Measurements from ENCODE around the gene PINK1.

The PINK1 gene

DNA sequence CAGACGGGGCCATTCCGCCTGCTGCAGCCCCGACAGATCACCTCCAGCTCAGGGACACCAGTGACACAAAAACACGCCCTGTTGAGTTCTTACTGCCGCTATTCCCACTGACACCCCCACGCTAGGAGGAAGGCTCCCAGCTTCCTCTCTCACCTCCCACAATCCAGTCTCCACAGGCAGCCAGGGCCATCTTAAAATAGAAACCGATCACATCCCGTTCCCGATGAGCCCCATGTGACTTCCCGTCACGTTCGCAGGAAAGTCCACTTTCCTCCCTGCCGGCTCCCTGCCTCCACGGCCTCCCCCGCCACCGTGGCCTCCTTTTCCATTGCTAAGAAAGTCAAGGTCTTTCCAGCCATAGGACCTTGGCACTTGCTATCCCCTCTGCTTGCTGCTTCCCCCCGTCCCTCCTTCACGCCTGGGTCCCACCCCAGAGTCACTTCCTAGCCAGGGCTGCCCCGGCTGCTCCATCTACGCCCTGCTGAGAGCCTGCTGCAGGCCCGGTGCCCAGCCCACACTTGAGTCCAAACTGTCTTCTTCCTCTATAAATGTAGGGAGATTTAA is 51.9 kb downstream of the PINK1 start:
- DNase-seq (ENCODE audit: low read depth): no peak
- TF ChIP-seq, protein P1, sequence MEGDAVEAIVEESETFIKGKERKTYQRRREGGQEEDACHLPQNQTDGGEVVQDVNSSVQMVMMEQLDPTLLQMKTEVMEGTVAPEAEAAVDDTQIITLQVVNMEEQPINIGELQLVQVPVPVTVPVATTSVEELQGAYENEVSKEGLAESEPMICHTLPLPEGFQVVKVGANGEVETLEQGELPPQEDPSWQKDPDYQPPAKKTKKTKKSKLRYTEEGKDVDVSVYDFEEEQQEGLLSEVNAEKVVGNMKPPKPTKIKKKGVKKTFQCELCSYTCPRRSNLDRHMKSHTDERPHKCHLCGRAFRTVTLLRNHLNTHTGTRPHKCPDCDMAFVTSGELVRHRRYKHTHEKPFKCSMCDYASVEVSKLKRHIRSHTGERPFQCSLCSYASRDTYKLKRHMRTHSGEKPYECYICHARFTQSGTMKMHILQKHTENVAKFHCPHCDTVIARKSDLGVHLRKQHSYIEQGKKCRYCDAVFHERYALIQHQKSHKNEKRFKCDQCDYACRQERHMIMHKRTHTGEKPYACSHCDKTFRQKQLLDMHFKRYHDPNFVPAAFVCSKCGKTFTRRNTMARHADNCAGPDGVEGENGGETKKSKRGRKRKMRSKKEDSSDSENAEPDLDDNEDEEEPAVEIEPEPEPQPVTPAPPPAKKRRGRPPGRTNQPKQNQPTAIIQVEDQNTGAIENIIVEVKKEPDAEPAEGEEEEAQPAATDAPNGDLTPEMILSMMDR (IDR thresholded peaks at IDR 0.05; ENCODE audit: insufficient read depth, low read depth, low read length, missing control alignments): no peak
- H3K4me3 ChIP-seq (ENCODE audit: low read length): no peak overlapping the region

DNA sequence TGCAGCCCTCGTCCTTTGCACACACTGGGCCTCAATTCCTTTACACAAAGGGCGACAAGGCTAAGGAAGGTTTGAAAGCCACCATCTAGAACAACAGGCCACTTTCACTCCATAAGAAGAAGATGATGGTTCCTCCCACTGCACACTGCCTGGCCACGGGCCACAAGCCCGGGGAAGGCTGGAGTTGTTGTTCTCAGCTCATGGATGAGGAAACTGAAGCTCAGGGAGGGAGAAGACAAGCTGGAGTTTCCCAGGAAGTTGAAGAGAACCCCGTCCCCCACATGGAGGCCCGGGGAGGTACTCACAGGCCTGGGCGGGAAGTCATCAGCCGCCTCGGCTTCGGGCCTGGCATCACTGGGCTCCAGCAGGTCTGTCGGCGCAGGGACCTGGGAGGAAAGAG is 52.5 kb downstream of the PINK1 start:
- DNase-seq (ENCODE audit: low read depth): no peak
- TF ChIP-seq, protein P1 (IDR thresholded peaks at IDR 0.05; ENCODE audit: insufficient read depth, low read depth, low read length, missing control alignments): no peak
- no peak overlapping the region for H3K4me3 ChIP-seq (ENCODE audit: low read length)

DNA sequence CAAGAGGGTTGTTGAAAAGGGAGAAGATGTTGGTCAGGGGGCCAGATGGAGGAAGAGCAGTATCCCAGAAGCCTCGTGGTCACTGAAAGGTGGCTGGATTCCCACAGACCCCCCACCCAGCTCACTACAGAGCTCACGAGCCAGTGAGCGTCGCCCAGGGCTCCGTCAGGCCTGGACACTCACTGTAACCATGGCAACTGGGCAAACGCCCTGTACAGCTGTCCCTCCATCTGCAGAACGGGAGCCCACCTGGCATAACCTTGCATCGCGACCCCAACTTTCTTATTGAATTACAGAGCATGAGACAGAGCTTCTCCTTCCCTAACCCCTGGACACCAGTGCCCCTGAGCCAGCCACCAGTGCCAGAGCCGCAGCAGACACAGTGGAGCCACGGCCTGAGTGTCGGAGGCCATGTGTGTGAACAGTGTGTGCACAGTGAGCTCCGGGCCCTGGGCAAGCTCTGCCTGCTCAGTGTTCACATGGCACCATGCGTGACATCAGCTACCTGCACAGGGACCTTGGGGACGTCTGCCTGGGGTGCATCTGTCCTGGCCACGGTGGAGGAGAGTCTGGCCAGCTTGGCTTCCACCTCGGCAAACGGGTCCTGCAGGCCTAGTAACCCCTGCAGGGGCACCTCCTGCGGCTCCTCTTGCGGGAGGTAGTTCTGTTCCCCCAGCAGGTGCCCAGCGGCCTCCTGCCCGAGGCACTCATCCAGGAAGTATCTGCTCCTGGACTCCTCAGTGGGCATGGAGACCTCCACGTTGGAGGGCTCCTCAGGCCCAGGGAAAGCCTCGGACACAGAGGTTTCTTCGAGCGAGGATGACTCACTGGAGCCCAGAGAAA is 53.8 kb downstream of the PINK1 start:
- TF ChIP-seq, protein P1 (IDR thresholded peaks at IDR 0.05; ENCODE audit: insufficient read depth, low read depth, low read length, missing control alignments): no peak
- H3K4me3 ChIP-seq (ENCODE audit: low read length): no peak overlapping the region
- DNase-seq (ENCODE audit: low read depth): no peak

DNA sequence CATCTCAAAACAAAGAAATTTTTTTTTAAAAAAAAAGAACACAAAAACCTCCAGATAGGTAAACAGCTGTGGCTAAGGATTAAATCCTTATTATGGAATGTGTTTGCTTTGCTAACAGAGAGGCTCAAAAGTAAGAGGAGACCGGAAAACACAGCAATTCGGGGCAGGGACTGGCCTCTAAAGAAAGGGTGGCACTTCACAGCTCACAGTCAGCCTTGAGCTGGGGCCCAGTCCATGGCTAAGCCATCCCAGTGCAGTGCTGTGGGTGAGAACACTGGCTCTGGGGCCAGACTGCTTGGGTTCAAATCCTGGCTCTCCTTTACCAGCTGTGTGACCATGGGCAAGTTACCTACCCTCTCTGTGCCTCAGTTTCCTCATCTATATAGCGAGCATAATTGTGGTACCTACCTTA is 56.4 kb downstream of the PINK1 start:
- TF ChIP-seq, protein P1 (IDR thresholded peaks at IDR 0.05; ENCODE audit: insufficient read depth, low read depth, low read length, missing control alignments): no peak
- no peak overlapping the region for H3K4me3 ChIP-seq (ENCODE audit: low read length)
- no peak for DNase-seq (ENCODE audit: low read depth)

DNA sequence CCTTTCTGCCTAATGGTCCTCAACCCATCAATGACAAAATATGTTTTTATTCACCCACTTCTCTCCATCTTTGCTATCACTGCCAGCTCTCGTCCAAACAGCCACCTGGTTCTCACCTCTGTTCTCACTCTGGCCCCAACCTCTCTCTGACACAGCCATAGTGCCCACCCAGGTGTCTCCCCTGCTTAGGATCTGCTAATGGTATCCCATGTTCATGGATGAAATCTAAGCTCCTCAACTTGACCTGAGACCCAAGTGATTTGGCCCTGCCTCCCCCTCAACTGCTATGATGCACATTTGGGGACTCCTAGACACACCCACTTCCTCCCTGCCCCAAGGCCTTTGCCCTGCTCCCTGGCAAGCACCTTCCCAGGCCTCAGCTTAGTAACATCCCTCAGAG is 58.6 kb downstream of the PINK1 start:
- no peak overlapping the region for H3K4me3 ChIP-seq (ENCODE audit: low read length)
- TF ChIP-seq, protein P1 (IDR thresholded peaks at IDR 0.05; ENCODE audit: insufficient read depth, low read depth, low read length, missing control alignments): no peak
- DNase-seq (ENCODE audit: low read depth): no peak

DNA sequence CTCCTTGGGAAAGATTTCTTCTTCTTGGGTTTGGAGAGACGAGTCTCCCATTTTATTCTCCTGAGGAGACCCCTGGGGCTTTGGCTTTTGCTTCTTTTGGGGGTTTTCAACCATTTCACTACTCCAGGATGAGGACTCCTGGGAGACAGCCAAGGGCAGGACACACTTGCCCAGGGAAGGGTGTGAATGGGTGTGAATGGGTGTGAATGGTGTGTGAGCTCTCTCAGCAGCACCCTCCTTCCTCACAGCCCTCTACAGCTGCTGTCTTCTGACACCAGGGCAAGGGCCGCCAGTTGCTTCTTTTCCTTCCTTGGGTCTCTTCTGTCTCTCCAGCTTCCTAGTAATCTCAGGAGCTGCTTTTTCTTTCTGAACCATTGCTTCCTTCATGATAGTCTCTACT is 60.4 kb downstream of the PINK1 start:
- no peak for DNase-seq (ENCODE audit: low read depth)
- TF ChIP-seq, protein P1 (IDR thresholded peaks at IDR 0.05; ENCODE audit: insufficient read depth, low read depth, low read length, missing control alignments): no peak
- H3K4me3 ChIP-seq (ENCODE audit: low read length): no peak overlapping the region
